NCI-H146 treated with DMSO at 0.1 percent for 48 hours (cell line): ENCODE results near the gene ABITRAM.

Experiments
- DNase-seq: peaks from one replicate; lab custom pipeline; 2025; ENCODE audit not compliant: unreplicated experiment; lab: John Stamatoyannopoulos, UW

The ABITRAM gene

GRCh38 chr9:108983885-108984284 is 49.7 kb downstream of the ABITRAM start:
- no peak for DNase-seq
